Suprapubic skin (tissue), 4 donors: Measurements from ENCODE around the gene SLC38A9. TPM values are rescaled to one million over a fixed set of nuclear protein-coding genes. Genes with fewer than 3 reads are reported as not detected.

Experiments used
- DNase-seq, 2 donors: peaks; one replicate each; pipeline ENCODE4 v3.0.0-alpha.2; 2019; ENCODE audit warnings: low spot score in 2 of 2
- H3K27ac ChIP-seq: fragments of 200-600 bp; sonication (generic); one replicate; pipeline ENCODE4 v1.5.1; 2019
- H3K27me3 ChIP-seq: fragments of 200-600 bp; sonication (generic); one replicate; pipeline ENCODE4 v1.5.1; 2019
- H3K36me3 ChIP-seq: fragments of 200-600 bp; sonication (generic); one replicate; pipeline ENCODE4 v1.5.1; 2019
- H3K4me1 ChIP-seq: fragments of 200-600 bp; sonication (generic); one replicate; pipeline ENCODE4 v1.5.1; 2019
- H3K4me3 ChIP-seq: fragments of 200-600 bp; sonication (generic); one replicate; pipeline ENCODE4 v1.5.1; 2019; ENCODE audit warnings: mild to moderate bottlenecking
- H3K9me3 ChIP-seq: fragments of 200-600 bp; sonication (generic); one replicate; pipeline ENCODE4 v1.5.1; 2019
- EP300 ChIP-seq: sonication (generic); formaldehyde crosslinking; IDR thresholded peaks from one replicate; pipeline ENCODE4 v1.6.1; 2017; ENCODE audit warnings: antibody characterized with exemption
- POLR2A ChIP-seq, 2 donors: fragments of 450-650 bp; IDR thresholded peaks; one replicate each; pipeline ENCODE4 v1.6.1; 2017; ENCODE audit warnings: antibody characterized with exemption in 2 of 2, mild to moderate bottlenecking in 2 of 2, moderate library complexity in 2 of 2
- POLR2AphosphoS5 ChIP-seq, 3 donors: sonication (generic); formaldehyde crosslinking; IDR thresholded peaks; one replicate each; pipeline ENCODE4 v1.6.1; 2017; ENCODE audit warnings: antibody characterized with exemption in 3 of 3
- whole genome bisulfite sequencing: methylation state at CpG from one replicate; pipeline ENCODE4 v1.1.5; 2018; 5-methylcytosine and 5-hydroxymethylcytosine counted together
- total RNA-seq, 4 donors: library from RNA; depleted of rRNA; stranded (reverse); fragments of >200 nt; gene quantifications; one replicate each; pipeline ENCODE4 v1.1.0, GENCODE V29; 2016
- TF ChIP-seq, protein P1 (sequence below), 2 donors: fragments of 200-600 bp in 1 of 2; fragments of 450-650 bp in 1 of 2; sonication (generic) in 1 of 2; IDR thresholded peaks; one replicate each; pipeline ENCODE4 v1.5.1; 2016 to 2019; ENCODE audit warnings: antibody characterized with exemption in 2 of 2, mild to moderate bottlenecking in 1 of 2, moderate library complexity in 1 of 2

SLC38A9 gene
- total RNA-seq, 4 donors from 2014 or later: 13.9 to 52.6 (median 19.7) TPM

DNA sequence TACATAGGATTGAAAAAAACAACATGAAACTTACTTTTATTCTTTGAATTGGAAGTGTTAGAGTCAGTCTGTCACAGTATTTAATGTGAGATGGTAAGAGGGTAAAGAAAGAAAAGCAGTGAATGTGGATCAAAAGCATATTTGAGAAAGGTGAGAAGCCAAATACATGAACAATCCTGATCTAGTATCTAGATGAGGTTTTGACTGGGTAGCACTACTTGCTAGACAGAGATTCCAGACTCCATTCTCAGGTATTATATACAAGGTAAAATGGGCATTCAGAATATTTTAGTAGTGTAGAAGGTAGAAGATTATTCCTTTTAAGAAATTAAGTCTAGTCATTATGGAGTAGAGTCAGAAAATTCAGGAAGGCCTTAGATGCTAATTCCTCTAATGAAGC, 62.2 kb downstream of the SLC38A9 start:
- H3K4me3 ChIP-seq: no peak overlapping the region
- H3K27ac ChIP-seq: no peak overlapping the region
- H3K27me3 ChIP-seq: no peaks in the 10 kb centered on the region
- no peak for DNase-seq
- H3K36me3 ChIP-seq: peaks cover 13% of the 10 kb centered on the region
- H3K9me3 ChIP-seq: no peaks in the 10 kb centered on the region
- H3K4me1 ChIP-seq: no peaks in the 10 kb centered on the region
- TF ChIP-seq POLR2A (IDR thresholded peaks at IDR 0.05): no peak
- TF ChIP-seq POLR2AphosphoS5 (IDR thresholded peaks at IDR 0.05): no peak
- TF ChIP-seq, protein P1, sequence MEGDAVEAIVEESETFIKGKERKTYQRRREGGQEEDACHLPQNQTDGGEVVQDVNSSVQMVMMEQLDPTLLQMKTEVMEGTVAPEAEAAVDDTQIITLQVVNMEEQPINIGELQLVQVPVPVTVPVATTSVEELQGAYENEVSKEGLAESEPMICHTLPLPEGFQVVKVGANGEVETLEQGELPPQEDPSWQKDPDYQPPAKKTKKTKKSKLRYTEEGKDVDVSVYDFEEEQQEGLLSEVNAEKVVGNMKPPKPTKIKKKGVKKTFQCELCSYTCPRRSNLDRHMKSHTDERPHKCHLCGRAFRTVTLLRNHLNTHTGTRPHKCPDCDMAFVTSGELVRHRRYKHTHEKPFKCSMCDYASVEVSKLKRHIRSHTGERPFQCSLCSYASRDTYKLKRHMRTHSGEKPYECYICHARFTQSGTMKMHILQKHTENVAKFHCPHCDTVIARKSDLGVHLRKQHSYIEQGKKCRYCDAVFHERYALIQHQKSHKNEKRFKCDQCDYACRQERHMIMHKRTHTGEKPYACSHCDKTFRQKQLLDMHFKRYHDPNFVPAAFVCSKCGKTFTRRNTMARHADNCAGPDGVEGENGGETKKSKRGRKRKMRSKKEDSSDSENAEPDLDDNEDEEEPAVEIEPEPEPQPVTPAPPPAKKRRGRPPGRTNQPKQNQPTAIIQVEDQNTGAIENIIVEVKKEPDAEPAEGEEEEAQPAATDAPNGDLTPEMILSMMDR (IDR thresholded peaks at IDR 0.05): no peak
- TF ChIP-seq EP300: no peak

DNA sequence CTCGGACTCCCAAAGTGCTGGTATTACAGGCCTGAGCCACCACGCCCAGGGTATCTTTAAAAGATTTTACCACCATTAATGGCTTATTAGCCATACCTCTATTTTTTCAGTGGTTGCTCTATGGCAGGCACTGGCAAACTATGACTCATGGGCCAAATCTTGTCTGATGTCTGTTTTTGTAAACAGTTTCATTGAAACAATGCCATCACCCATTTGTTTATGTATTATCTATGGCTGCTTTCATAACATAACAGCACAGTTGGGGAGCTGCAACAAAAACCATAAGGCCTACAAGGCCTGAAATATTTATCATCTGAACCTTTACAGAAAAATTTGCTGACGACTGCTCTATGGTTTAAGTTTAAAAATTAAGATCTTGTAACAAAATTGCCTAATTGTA, 66.8 kb downstream of the SLC38A9 start:
- Histone ChIP-seq H3K27me3 (no peaks in the 10 kb centered on the region), H3K27ac (no peak overlapping the region), H3K4me1 (no peaks in the 10 kb centered on the region), H3K4me3 (no peak overlapping the region), H3K9me3 (no peaks in the 10 kb centered on the region), H3K36me3 (peaks cover 2% of the 10 kb centered on the region)
- TF ChIP-seq POLR2A (IDR thresholded peaks at IDR 0.05) (no peak), POLR2AphosphoS5 (IDR thresholded peaks at IDR 0.05) (no peak), EP300 (no peak)
- TF ChIP-seq, protein P1 (IDR thresholded peaks at IDR 0.05): no peak
- 78% methylated on average over 3 of the region's 3 CpGs for WGBS
- DNase-seq: no peak

DNA sequence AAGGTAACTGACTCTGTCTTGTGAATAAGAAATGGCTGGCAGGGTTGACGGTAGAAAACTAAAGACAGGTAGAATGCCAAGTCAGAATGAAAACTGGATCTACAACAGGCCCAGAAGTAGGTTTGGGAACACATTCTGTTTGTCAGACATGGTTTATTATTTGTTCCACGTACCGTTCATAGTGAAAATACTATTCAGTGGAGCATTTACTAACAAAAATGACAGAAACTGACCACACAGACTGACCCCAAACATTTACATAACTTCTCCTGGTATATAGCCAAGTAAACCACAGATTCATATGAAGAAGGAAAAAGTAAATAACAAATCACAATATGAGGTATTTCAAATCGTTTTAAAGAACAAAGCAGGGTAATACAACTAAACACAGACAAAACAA, 73.7 kb downstream of the SLC38A9 start:
- Histone ChIP-seq H3K9me3 (no peaks in the 10 kb centered on the region), H3K4me1 (peaks cover 36% of the 10 kb centered on the region), H3K27ac (peak overlapping the region; percentile 0), H3K27me3 (no peaks in the 10 kb centered on the region), H3K36me3 (no peaks in the 10 kb centered on the region), H3K4me3 (no peak overlapping the region)
- WGBS: 67% methylated on average over 4 of the region's 4 CpGs
- TF ChIP-seq POLR2A (IDR thresholded peaks at IDR 0.05): no peak
- no peak for TF ChIP-seq EP300
- TF ChIP-seq, protein P1 (IDR thresholded peaks at IDR 0.05): no peak
- TF ChIP-seq POLR2AphosphoS5 (IDR thresholded peaks at IDR 0.05): no peak
- no peak for DNase-seq

DNA sequence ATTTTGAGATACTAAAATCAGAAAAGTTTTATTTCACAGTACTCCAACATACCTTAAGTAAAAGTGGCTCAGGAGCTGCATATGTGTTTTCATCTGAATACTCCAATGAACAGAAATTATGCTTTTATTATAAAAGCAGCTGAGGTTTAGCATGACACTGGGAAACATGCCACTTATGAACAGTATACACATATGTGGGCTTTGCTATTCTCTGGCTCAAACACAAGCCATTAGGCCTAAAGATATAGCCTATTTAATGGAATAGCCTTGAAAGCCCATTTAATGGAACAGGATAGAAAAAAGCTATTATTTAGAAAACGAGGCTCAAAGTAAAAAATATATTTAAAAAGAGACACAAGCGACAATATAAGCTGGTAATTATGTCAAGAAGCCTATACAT, 74.1 kb downstream of the SLC38A9 start:
- Histone ChIP-seq H3K4me3 (no peak overlapping the region), H3K9me3 (no peaks in the 10 kb centered on the region), H3K27ac (peak overlapping the region; percentile 0), H3K36me3 (no peaks in the 10 kb centered on the region), H3K4me1 (peaks cover 37% of the 10 kb centered on the region), H3K27me3 (no peaks in the 10 kb centered on the region)
- 86% methylated on average over 2 of the region's 2 CpGs for WGBS
- no peak for DNase-seq
- TF ChIP-seq POLR2AphosphoS5 (IDR thresholded peaks at IDR 0.05) (no peak), POLR2A (IDR thresholded peaks at IDR 0.05) (no peak), EP300 (no peak)
- TF ChIP-seq, protein P1 (IDR thresholded peaks at IDR 0.05): no peak

DNA sequence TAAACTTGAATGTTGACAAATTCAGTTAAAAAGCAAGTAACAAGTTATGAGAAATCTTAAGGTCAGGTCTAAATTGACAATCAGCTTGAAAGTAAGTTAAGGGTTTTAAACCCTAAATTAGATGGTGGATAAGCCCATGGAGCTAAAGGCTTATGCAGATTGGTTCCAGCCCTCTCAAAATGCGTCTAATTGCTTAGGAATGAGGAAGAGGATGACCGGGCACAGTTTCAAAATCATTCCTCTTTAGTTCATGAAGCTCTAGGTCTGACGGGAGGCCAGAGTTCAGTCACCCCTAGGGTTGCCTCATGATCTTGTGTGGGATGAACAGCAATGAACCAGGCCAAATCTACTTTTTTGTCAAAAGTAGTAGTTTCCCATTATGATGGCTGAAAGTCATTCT, 75.4 kb downstream of the SLC38A9 start:
- no peak for TF ChIP-seq POLR2AphosphoS5 (IDR thresholded peaks at IDR 0.05)
- TF ChIP-seq, protein P1 (IDR thresholded peaks at IDR 0.05): no peak
- H3K27ac ChIP-seq: peak overlapping the region; percentile 36
- H3K9me3 ChIP-seq: no peaks in the 10 kb centered on the region
- H3K4me1 ChIP-seq: peaks cover 37% of the 10 kb centered on the region
- H3K4me3 ChIP-seq: no peak overlapping the region
- DNase-seq: no peak
- WGBS: 38% methylated on average over 3 of the region's 3 CpGs
- no peaks in the 10 kb centered on the region for H3K27me3 ChIP-seq
- H3K36me3 ChIP-seq: no peaks in the 10 kb centered on the region
